Esophagus muscularis mucosa (tissue), 4 donors: ENCODE data around the gene USF3.

Source experiments
- CTCF ChIP-seq, 3 experiments: fragments of 200-600 bp in 2 of 3; fragments of 450-650 bp in 1 of 3; sonication (generic) in 2 of 3; IDR thresholded peaks; one replicate each; pipeline ENCODE4 v1.5.1; 2017 to 2019; ENCODE audit warnings: antibody characterized with exemption in 3 of 3, mild to moderate bottlenecking in 2 of 3, moderate library complexity in 1 of 3
- EP300 ChIP-seq: sonication (generic); formaldehyde crosslinking; IDR thresholded peaks from one replicate; pipeline ENCODE4 v1.6.1; 2017; ENCODE audit warnings: antibody characterized with exemption
- POLR2AphosphoS5 ChIP-seq, 2 donors: sonication (generic); formaldehyde crosslinking; IDR thresholded peaks; one replicate each; pipeline ENCODE4 v1.6.1; 2017; ENCODE audit warnings: antibody characterized with exemption in 2 of 2

GRCh38 chr3:113743006-113743630 is 46.7 kb upstream of the USF3 start:
- TF ChIP-seq CTCF (IDR thresholded peaks at IDR 0.05) (no peak), EP300 (no peak), POLR2AphosphoS5 (IDR thresholded peaks at IDR 0.05) (no peak)
